OCI-LY1 (cell line): Measurements from ENCODE around the gene FARSB.

Source experiments
- H2AFZ ChIP-seq: fragments of 200-600 bp; sonication (generic), shearing (Covaris generic); 2 replicates; pipeline ENCODE4 v1.6.0; 2014; ENCODE audit warnings: antibody characterized with exemption, mild to moderate bottlenecking, low read length
- H3F3A ChIP-seq: fragments of 200-600 bp; sonication (generic), shearing (Covaris generic); 2 replicates; pipeline ENCODE4 v1.6.0; 2014; ENCODE audit warnings: mild to moderate bottlenecking, antibody characterized with exemption, low read length, moderate library complexity; ENCODE audit not compliant: insufficient read depth
- H3K27ac ChIP-seq: fragments of 200-600 bp; sonication (generic); 2 replicates; pipeline ENCODE4 v1.5.1; 2014; ENCODE audit warnings: low read length, mixed run types, mild to moderate bottlenecking, low read depth; ENCODE audit not compliant: poor library complexity, severe bottlenecking
- H3K27me3 ChIP-seq: fragments of 200-600 bp; sonication (generic); 2 replicates; pipeline ENCODE4 v1.6.0; 2014; ENCODE audit warnings: antibody characterized with exemption, mild to moderate bottlenecking, low read length, moderate library complexity; ENCODE audit not compliant: insufficient read depth
- H3K36me3 ChIP-seq: fragments of 200-600 bp; sonication (generic); 2 replicates; pipeline ENCODE4 v1.6.1; 2014; ENCODE audit warnings: mild to moderate bottlenecking, antibody characterized with exemption, low read length, moderate library complexity, mixed read lengths; ENCODE audit not compliant: insufficient read depth
- H3K4me1 ChIP-seq: fragments of 200-600 bp; sonication (generic); 2 replicates; pipeline ENCODE4 v1.5.1; 2014; ENCODE audit warnings: mild to moderate bottlenecking, low read length, moderate library complexity; ENCODE audit not compliant: insufficient read depth, severe bottlenecking
- H3K4me2 ChIP-seq: fragments of 200-600 bp; sonication (generic), shearing (Covaris generic); 2 replicates; pipeline ENCODE4 v1.6.1; 2014; ENCODE audit warnings: low read length
- H3K4me3 ChIP-seq: fragments of 200-600 bp; sonication (generic); 2 replicates; pipeline ENCODE4 v1.5.1; 2014; ENCODE audit warnings: low read length, low read depth, mild to moderate bottlenecking, mixed read lengths; ENCODE audit not compliant: poor library complexity, severe bottlenecking
- H3K79me2 ChIP-seq: fragments of 200-600 bp; shearing (Covaris generic); 2 replicates; pipeline ENCODE4 v1.6.1; 2016; ENCODE audit warnings: mixed run types, low read length, mixed read lengths; ENCODE audit not compliant: insufficient read depth
- H3K9ac ChIP-seq: fragments of 200-600 bp; sonication (generic), shearing (Covaris generic); 2 replicates; pipeline ENCODE4 v1.6.1; 2014; ENCODE audit warnings: mild to moderate bottlenecking, low read length, mixed read lengths
- H3K9me2 ChIP-seq: fragments of 200-600 bp; sonication (generic), shearing (Covaris generic); 2 replicates; pipeline ENCODE4 v1.6.1; 2014; ENCODE audit warnings: low read depth, mild to moderate bottlenecking, low read length, mixed read lengths
- H3K9me3 ChIP-seq: fragments of 200-600 bp; shearing (Covaris generic); 2 replicates; pipeline ENCODE4 v1.6.1; 2014; ENCODE audit warnings: low read length, mixed read lengths
- H4K20me1 ChIP-seq: fragments of 200-600 bp; sonication (generic), shearing (Covaris generic); 2 replicates; pipeline ENCODE4 v1.6.0; 2016; ENCODE audit warnings: mild to moderate bottlenecking, low read length; ENCODE audit not compliant: insufficient read depth
- CTCF ChIP-seq: fragments of 200-600 bp; sonication (generic), shearing (Covaris generic); IDR thresholded peaks from 2 replicates; pipeline ENCODE4 v1.5.1; 2017; ENCODE audit warnings: mild to moderate bottlenecking, antibody characterized with exemption, low read length, moderate library complexity, mixed read lengths
- EZH2 ChIP-seq: fragments of 200-600 bp; sonication (generic), shearing (Covaris generic); IDR thresholded peaks from 2 replicates; pipeline ENCODE4 v1.8.0; 2017; ENCODE audit warnings: borderline replicate concordance, mixed run types, mild to moderate bottlenecking, antibody characterized with exemption, low read length, moderate library complexity, mixed read lengths

Gene FARSB

GRCh38 chr2:222615320-222615719 is 40.6 kb downstream of the FARSB start:
- H3K4me3 ChIP-seq: no peak overlapping the region
- no peaks in the 10 kb centered on the region for H3K27me3 ChIP-seq
- H3K27ac ChIP-seq: no peak overlapping the region
- no peaks in the 10 kb centered on the region for H3K9me3 ChIP-seq
- no peak overlapping the region for H3K9ac ChIP-seq
- H3K4me1 ChIP-seq: no peaks in the 10 kb centered on the region
- TF ChIP-seq CTCF (no peak), EZH2 (no peak)
- no peaks in the 10 kb centered on the region for H3K79me2 ChIP-seq
- no peaks in the 10 kb centered on the region for H3F3A ChIP-seq
- H2AFZ ChIP-seq: no peak overlapping the region
- peaks cover 68% of the 10 kb centered on the region for H3K36me3 ChIP-seq
- no peaks in the 10 kb centered on the region for H3K9me2 ChIP-seq
- H3K4me2 ChIP-seq: no peak overlapping the region
- no peaks in the 10 kb centered on the region for H4K20me1 ChIP-seq

GRCh38 chr2:222613715-222614331 is 42.1 kb downstream of the FARSB start:
- TF ChIP-seq CTCF (peak; percentile 78), EZH2 (no peak)
- no peaks in the 10 kb centered on the region for H3K9me2 ChIP-seq
- no peak overlapping the region for H2AFZ ChIP-seq
- no peaks in the 10 kb centered on the region for H3K4me1 ChIP-seq
- no peak overlapping the region for H3K4me2 ChIP-seq
- H3K4me3 ChIP-seq: no peak overlapping the region
- H3K27ac ChIP-seq: no peak overlapping the region
- peaks cover 71% of the 10 kb centered on the region for H3K36me3 ChIP-seq
- no peak overlapping the region for H3K9ac ChIP-seq
- H3K9me3 ChIP-seq: no peaks in the 10 kb centered on the region
- no peaks in the 10 kb centered on the region for H4K20me1 ChIP-seq
- H3K27me3 ChIP-seq: no peaks in the 10 kb centered on the region
- no peaks in the 10 kb centered on the region for H3F3A ChIP-seq
- no peaks in the 10 kb centered on the region for H3K79me2 ChIP-seq

- peaks cover 77% of the 10 kb centered on the region for H3K36me3 ChIP-seq
- no peak overlapping the region for H2AFZ ChIP-seq
- H3K4me3 ChIP-seq: no peak overlapping the region
- no peaks in the 10 kb centered on the region for H3F3A ChIP-seq
- H4K20me1 ChIP-seq: no peaks in the 10 kb centered on the region
- H3K27ac ChIP-seq: no peak overlapping the region
- H3K4me2 ChIP-seq: no peak overlapping the region
- H3K9me2 ChIP-seq: no peaks in the 10 kb centered on the region
- H3K79me2 ChIP-seq: no peaks in the 10 kb centered on the region
- H3K4me1 ChIP-seq: no peaks in the 10 kb centered on the region
- no peaks in the 10 kb centered on the region for H3K9me3 ChIP-seq
- no peak for TF ChIP-seq EZH2
- no peak for TF ChIP-seq CTCF
- no peak overlapping the region for H3K9ac ChIP-seq
- no peaks in the 10 kb centered on the region for H3K27me3 ChIP-seq
Measured at GRCh38 chr2:222611684-222612083, 44.2 kb downstream of the FARSB start.
